SK-N-SH treated with all-trans-retinoic acid at 6 μM for 48 hours (cell line): Measurements from ENCODE around the gene ENO2.
A peak's percentile ranks its signal among the peaks of the same experiment; 100 is the strongest.
"Not testable (repeated sequence)": the region's sequence is repeated elsewhere in the genome, so short reads cannot be mapped to it uniquely, and the experiment has no call there.

Source experiments
- ATAC-seq: fragments of 200-7000 bp; cut with Tn5 transposase; 3 replicates; pipeline ENCODE4 v1.9.1; 2020; ENCODE audit warnings: mild to moderate bottlenecking, moderate library complexity
- BACH2 ChIP-seq: fragments of 250-450 bp; sonication (Bioruptor Pico); IDR thresholded peaks from 2 replicates; pipeline ENCODE4 v1.9.0; 2021; ENCODE audit warnings: mild to moderate bottlenecking, borderline replicate concordance
- CREB5 ChIP-seq: fragments of 250-450 bp; sonication (Bioruptor Pico); IDR thresholded peaks from 2 replicates; pipeline ENCODE4 v1.5.1; 2020; ENCODE audit warnings: low read depth, mild to moderate bottlenecking, moderate library complexity
- CSRNP3 ChIP-seq: fragments of 250-450 bp; sonication (Bioruptor Pico); IDR thresholded peaks from 2 replicates; pipeline ENCODE4 v1.5.1; 2021; ENCODE audit warnings: mild to moderate bottlenecking, moderate library complexity
- ESRRG ChIP-seq: fragments of 250-450 bp; sonication (Bioruptor Pico); IDR thresholded peaks from 2 replicates; pipeline ENCODE4 v1.6.1; 2021; ENCODE audit warnings: mild to moderate bottlenecking
- GLIS3 ChIP-seq: fragments of 250-450 bp; sonication (Bioruptor Pico); IDR thresholded peaks from 2 replicates; pipeline ENCODE4 v1.5.0; 2020; ENCODE audit warnings: mild to moderate bottlenecking, moderate library complexity
- ISL1 ChIP-seq: fragments of 250-450 bp; sonication (Bioruptor Pico); IDR thresholded peaks from 2 replicates; pipeline ENCODE4 v2.1.2; 2022; ENCODE audit warnings: mild to moderate bottlenecking, moderate library complexity
- OSR1 ChIP-seq: fragments of 250-450 bp; sonication (Bioruptor Pico); IDR thresholded peaks from 2 replicates; pipeline ENCODE4 v1.8.0; 2022; ENCODE audit warnings: moderate library complexity, mild to moderate bottlenecking, inconsistent platforms
- PATZ1 ChIP-seq: fragments of 250-450 bp; sonication (Bioruptor Pico); IDR thresholded peaks from 2 replicates; pipeline ENCODE4 v1.8.0; 2020; ENCODE audit warnings: mild to moderate bottlenecking, moderate library complexity, borderline replicate concordance
- POU6F1 ChIP-seq: fragments of 250-450 bp; sonication (Bioruptor Pico); IDR thresholded peaks from 2 replicates; pipeline ENCODE4 v1.8.0; 2021; ENCODE audit warnings: low read depth, mild to moderate bottlenecking, moderate library complexity, borderline replicate concordance
- PPARA ChIP-seq: fragments of 250-450 bp; sonication (Bioruptor Pico); IDR thresholded peaks from 2 replicates; pipeline ENCODE4 v1.5.0; 2020; ENCODE audit warnings: mild to moderate bottlenecking, borderline replicate concordance
- SNAI2 ChIP-seq: fragments of 250-450 bp; sonication (Bioruptor Pico); IDR thresholded peaks from 2 replicates; pipeline ENCODE4 v1.5.0; 2020; ENCODE audit warnings: mild to moderate bottlenecking, moderate library complexity
- ZC3H10 ChIP-seq: fragments of 250-450 bp; sonication (Bioruptor Pico); IDR thresholded peaks from 2 replicates; pipeline ENCODE4 v1.5.1; 2021; ENCODE audit warnings: mild to moderate bottlenecking, moderate library complexity
- ZFP30 ChIP-seq: fragments of 450-650 bp; formaldehyde crosslinking; IDR thresholded peaks from 2 replicates; pipeline ENCODE4 v1.5.0; 2022; ENCODE audit warnings: mild to moderate bottlenecking, moderate library complexity
- ZNF565 ChIP-seq: fragments of 450-650 bp; formaldehyde crosslinking; conservative IDR thresholded peaks from 2 replicates; pipeline ENCODE4 v1.5.0; 2020; ENCODE audit warnings: low read depth, mild to moderate bottlenecking, moderate library complexity
- ZNF70 ChIP-seq: fragments of 450-650 bp; formaldehyde crosslinking; IDR thresholded peaks from 2 replicates; pipeline ENCODE4 v1.5.0; 2020; ENCODE audit warnings: mild to moderate bottlenecking, moderate library complexity
- ZNF8 ChIP-seq: fragments of 450-650 bp; formaldehyde crosslinking; IDR thresholded peaks from 2 replicates; pipeline ENCODE4 v1.5.0; 2020; ENCODE audit warnings: mild to moderate bottlenecking, moderate library complexity

ENO2 gene

GRCh38 chr12:6872073-6873048 lies 42.0 kb upstream of the ENO2 start (continued):
- TF ChIP-seq POU6F1 (CRISPR knock-in tag) = no peak
- no peak for TF ChIP-seq CSRNP3 (CRISPR knock-in tag)
- TF ChIP-seq, all 23 proteins: peak for 0

- ATAC-seq = peak; percentile 86
- no peak for TF ChIP-seq ZFP30 (CRISPR knock-in tag)
- TF ChIP-seq, all 23 proteins: peak for 0
These were observed 41.0 kb upstream of the ENO2 start, which contains the start of gene SPSB2 for GRCh38 chr12:6873094-6874014. SPSB2 (minus strand) TSS chr12:6873303; CDS start chr12:6872901, 402 bp downstream.

- not testable (repeated sequence) for ATAC-seq
These were observed 40.4 kb upstream of the ENO2 start for GRCh38 chr12:6874015-6874368.

- not testable (repeated sequence) for ATAC-seq
These were observed 34.6 kb upstream of the ENO2 start for GRCh38 chr12:6879824-6880223.

- TF ChIP-seq ZC3H10 (CRISPR knock-in tag) = no peak
- TF ChIP-seq ZFP30 (CRISPR knock-in tag) = no peak
- no peak for TF ChIP-seq PATZ1 (CRISPR knock-in tag)
- TF ChIP-seq BACH2 = no peak
- TF ChIP-seq POU6F1 (CRISPR knock-in tag) = no peak
- no peak for TF ChIP-seq PPARA (CRISPR knock-in tag)
- TF ChIP-seq ESRRG (CRISPR knock-in tag) = no peak
- no peak for TF ChIP-seq CREB5 (CRISPR knock-in tag)
- TF ChIP-seq GLIS3 (CRISPR knock-in tag) = no peak
- TF ChIP-seq ISL1 (CRISPR knock-in tag) = no peak
- TF ChIP-seq OSR1 (CRISPR knock-in tag) = no peak
- no peak for TF ChIP-seq SNAI2 (CRISPR knock-in tag)
- TF ChIP-seq ZNF565 (CRISPR knock-in tag) = no peak
- TF ChIP-seq ZNF70 (CRISPR knock-in tag) = no peak
- TF ChIP-seq CSRNP3 (CRISPR knock-in tag) = no peak
- TF ChIP-seq ZNF8 (CRISPR knock-in tag) = no peak
- ATAC-seq = no peak
These were observed 31.1 kb upstream of the ENO2 start for GRCh38 chr12:6883252-6883651.
